ENCODE data around the gene CLEC16A. TPM values are rescaled to one million over a fixed set of nuclear protein-coding genes. Genes with fewer than 3 reads are reported as not detected.
"Not testable (repeated sequence)": the region's sequence is repeated elsewhere in the genome, so short reads cannot be mapped to it uniquely, and the experiment has no call there.

Gene CLEC16A
- polyA plus RNA-seq, 5 donors, result 16.5 to 19.9 (median 18.6) TPM

- no peak for DNase-seq
These were observed 5.3 kb upstream of the CLEC16A start for GRCh38 chr16:10938796-10939648.

DNA sequence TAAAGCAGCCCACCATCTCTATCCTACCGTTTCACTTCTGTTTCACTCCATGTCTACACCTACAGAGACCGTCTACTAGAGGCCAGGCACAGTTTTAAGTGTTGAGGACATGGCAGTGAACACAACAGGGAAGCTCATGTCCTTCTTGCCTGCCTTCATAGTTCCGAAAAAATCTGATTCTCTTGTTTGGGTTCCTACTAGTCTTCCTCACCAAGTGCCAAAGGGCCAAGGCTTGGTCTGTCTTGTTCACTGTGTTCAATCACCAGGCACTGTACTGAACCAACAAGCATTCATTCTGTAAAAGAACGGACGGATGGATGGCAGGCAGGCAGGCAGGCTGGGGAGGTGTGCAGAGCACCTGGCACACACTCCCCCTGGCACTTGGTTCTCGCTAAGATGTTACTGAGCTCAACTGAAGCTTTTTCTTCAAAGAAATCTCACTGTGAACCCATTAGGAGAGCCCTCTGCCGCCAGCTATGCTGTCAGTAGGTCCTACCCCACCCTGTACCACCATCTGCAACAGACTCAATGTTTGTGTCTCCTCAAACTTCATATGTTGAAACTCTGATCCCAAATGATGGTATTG is 4.6 kb upstream of the CLEC16A start:
- DNase-seq, result no peak

DNA sequence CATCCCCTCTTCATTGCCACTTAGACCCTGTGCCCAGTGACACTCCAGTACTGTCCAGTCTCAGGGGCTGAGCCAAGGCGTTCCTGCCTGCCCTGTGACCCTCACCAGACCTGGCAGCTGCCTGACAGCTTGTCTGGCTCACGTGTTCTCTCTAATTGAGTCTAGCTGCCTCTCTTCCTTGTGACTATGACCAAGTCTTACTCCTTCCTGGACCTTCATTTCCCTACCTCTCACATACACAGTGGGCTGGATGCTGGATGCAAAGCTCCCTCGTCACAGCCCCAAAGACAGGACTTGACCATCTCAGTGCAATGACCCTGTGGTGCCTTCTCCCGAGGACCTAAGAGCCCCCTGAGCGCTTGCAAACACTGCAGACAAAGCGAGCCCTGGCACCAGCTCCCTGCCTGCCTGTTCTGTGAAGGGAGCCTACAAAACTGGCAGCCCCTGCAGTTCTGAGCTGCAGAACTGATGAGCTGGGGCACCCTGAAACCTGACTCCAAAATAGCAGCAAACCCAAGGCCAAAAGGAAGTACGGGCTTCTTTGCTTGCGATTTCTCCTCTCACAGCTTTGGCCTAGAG is 3.8 kb upstream of the CLEC16A start:
- DNase-seq, result no peak

GRCh38 chr16:10941127-10941933 is 3.0 kb upstream of the CLEC16A start:
- DNase-seq, result no peak

DNA sequence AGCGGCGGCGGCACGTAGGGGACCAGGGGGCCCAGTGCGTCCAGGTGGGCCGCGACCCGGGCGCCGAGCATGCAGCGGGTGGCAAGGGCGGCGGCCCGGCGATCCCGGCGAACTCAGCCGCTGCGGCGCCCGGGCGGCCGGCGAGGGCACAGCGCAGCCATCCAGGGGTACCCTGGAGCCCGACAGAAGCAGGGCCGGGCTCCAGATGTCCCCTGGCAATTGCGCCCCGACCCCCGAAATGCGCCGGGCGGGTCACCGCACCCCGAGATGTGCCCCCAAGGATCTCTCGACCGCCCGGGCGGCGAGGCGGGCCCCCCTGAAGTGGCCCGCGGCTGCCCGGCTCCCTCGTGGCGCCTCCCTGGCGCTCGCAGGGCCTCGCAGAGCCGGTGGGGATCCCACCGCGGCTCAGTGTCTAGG is 2.4 kb upstream of the CLEC16A start:
- DNase-seq, result not testable (repeated sequence)

DNA sequence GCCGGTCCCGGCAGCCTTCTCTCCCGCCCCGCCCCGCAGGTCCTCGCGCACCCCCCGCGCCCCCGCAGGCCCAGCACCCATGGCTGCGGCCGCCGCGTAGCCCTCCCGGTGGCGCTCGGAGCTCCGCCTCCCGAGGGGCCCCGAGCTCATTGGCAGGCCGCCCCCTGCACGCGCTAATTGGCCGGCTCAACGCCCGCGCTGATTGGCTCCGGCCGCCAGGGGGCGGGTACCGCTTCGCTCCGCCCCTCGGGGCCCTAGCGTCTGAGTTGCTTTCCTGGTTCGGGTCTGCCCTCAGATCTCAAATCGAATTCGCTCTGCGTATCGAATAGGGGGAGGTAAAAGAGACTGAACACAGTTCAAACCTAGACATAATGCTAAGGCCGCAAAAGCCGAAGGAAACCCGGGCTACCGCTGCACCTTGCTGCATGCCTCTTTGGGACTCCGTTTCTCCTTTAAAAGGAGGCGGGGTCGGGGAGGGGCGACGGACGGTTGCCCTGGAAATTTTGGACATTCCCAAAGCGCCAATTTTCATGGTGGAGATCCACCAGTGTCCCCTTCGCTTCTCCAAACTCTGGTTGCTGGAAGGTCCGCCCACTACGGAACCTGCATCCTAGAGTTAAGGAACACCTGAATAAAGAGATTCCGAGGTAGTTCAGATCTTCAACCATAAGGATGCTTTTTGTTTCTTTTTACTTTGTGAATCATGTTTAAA is 1.9 kb upstream of the CLEC16A start, which contains the start of gene DEXI:
Gene DEXI, minus strand, starts transcription at position 117 of the 712 bp plus-strand sequence. CDS start 463 bp downstream, outside the sequence.
- peak; percentile 90 to 91 for DNase-seq

- DNase-seq, result no peak
These were observed 1.4 kb upstream of the CLEC16A start for GRCh38 chr16:10943064-10943353.

DNA sequence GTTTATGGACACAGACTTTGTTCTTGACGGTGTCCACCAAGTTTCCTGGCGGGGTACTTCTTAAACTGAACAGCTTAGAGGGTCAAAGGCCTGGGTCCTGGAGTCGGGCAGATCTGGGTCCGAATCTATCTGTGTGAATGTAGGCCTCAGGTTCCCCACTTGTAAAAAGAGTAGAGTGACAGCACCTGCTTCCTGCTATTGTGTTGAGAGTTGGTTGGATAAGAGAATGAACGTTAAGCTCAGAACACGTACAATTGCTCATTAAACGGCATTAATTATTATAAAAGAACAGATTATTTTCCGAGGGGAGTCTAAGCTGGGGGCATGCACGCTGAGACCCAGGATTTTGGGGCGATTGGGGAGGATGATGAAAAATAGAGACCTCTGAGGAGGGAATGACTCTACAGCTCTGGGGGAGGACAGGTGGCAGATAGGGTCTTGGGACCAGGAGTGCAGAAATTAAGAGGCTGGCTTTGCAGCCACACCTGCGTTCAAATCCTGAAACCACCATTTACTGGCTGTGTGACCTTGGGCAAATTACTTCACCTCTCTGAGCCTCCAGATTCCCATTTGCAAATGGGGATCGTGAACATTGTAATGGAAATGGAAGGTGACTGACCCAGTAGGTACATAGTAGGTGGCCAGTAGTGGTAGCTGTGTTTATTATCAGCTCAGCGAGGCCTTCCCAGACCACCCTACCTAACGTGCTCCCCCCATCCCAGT is 862 bp downstream of the CLEC16A start:
- DNase-seq, result no peak

- no peak for DNase-seq
These were observed 1.9 kb downstream of the CLEC16A start for GRCh38 chr16:10946308-10946707.

DNA sequence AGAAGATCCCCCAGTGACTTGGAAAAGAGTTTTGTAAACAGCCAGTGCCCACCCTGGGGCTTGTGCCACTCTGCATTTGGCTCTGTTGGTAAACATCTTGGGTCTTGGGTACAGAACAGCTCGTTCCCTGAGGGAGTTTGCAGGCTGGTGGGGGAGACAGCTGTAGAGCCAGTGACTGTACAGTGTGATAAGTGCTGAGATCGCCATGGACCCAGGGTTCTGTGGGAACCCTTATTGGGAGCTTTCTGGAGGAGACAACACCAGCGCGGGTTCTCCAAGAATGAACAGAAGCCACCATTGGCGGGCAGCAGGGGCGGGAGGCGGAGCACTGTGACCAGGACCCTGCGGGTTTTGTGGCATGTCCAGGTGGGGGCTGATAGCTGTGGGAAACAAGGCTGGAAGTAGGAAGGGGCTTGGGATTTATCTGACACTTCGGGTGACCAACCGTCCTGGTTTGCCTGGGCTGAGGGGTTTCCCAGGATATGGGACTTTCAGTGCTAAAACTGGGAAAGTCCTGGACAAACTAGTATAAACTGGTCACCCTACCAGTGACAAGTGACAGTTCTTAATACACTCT is 2.9 kb downstream of the CLEC16A start:
- no peak for DNase-seq

GRCh38 chr16:10949424-10949970 is 5.1 kb downstream of the CLEC16A start:
- DNase-seq, result no peak

DNA sequence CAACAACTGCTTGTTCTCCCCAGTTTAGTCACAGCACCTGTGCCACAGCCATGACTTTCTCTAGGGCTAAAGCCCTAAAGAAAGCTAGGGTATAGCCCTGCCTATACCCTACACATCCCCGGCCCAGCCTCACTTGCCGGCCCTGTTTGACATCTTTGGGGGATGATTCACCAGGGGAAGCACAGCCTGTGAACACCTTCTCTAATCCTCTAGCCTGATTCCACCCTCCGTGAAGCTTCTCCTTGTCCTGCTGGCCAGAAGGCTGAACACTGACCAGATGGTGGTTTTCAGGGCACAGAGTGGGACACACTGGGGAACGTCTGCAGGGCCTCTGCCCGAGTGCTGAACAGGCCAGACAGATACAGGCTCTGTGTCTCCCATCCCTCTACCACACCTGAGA is 6.0 kb downstream of the CLEC16A start:
- no peak for DNase-seq

- no peak for DNase-seq
These were observed 6.7 kb downstream of the CLEC16A start for GRCh38 chr16:10951026-10951425.

DNA sequence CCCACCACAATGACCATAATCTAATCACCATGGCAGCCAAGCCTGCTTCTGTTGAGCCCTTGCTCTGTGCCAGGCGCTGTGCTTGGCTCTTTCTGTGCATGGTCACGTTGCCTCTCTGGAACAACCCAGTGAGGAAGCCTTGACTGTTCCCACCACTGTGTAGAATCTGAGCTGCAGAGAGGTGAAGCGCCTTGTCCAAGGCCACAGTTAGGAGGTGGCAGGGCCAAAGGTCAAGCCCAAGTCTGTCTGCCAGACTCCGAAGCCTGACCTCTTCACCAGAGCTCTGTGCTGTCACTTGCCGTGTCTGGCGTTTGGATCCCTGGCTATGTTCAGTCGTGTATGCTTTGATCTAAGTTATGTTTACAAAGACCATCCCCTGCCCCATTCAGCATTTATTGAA is 10.5 kb downstream of the CLEC16A start:
- DNase-seq, result no peak

DNA sequence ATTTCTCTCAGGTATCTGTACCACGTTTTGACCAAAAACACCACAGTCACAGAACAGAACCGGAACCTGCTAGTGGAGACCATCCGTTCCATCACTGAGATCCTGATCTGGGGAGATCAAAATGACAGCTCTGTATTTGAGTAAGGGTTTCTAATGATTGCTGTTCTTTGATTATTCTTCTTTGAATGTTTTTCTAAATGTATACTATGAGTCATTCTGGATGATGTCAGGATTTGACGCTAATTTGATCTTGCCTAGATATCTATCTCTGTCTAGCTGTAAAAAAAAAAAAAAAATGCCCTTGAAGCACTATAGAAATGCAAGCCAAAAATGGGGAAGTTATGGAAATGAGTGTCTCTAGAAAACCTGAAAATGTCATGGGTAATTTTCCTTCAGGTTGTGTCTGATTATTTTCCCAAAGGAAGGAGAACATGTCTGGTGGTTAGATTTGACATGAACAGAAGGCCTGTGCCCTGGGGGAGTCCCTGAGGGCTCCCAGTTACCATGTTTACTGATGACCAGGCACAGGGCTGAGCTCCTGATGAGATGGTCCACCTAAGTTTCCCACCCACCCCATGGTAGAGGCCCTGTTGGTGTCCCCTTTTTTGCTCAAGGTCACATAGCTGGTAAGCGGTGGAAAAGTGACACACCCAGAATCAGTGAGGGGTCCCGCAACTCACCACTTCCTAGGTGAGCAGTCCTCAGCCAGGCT is 13.6 kb downstream of the CLEC16A start:
- DNase-seq, result no peak

DNA sequence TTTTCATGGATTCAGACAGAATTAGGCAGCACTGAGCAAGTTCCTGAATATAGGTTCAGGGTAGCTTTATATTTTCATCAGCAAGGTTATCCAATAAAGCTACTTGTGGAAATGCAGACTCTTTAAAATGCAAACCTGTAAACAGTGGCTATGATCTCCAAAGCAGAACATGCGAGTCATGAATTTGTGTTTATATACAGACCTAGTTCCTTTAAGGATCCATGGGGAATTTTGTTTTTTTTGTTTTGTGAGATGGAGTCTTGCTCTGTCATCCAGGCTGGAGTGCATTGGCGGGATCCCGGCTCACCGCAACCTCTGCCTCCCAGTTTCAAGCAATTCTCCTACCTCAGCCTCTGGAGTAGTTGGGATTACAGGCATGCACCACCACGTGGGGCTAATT is 14.8 kb downstream of the CLEC16A start:
- no peak for DNase-seq

- no peak for DNase-seq
These were observed 16.9 kb downstream of the CLEC16A start for GRCh38 chr16:10961231-10961630.

DNA sequence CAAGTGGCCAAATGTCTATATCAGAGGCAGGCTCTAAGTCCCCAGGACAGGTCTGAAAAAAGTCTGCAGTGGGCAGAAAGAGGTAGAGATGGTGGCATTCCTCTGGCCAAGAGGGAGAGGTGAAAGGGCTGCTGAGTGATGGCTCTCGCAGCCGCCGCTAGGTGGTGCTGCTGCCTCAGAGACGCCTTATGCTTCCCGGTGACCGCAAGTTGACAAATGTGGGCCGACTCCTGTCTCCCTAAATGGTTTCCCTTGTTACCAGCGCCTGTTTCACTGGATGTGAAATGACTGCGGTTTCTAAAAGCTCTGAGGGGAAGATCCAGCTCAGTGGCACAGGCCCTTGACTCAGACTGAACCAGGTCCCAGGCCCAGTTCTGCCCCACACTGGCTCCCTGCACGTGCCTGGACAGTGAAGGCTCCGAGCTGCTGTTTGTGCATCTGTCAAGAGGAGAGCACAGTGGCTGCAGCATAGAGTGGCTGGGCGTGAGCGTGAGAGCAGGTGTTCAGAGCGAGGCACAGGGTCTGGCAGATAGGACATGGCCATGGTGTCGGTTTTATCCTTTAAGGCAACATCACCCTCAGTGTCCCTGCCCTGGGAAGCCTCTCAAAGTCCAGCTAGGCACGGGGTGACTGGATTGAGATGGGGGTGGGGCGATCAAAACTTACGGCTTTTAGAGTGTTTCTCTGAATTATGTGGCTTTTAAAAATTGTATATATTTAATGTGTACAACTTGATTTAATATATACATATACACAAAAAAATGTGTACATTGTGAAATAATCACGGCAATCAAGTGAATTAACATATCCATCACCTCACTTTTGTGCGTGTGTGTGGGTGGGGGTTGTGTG is 19.9 kb downstream of the CLEC16A start:
- peak; percentile 69 to 79 for DNase-seq
